Measurements from ENCODE around the gene LTV1. TPM values are rescaled to one million over a fixed set of nuclear protein-coding genes. Genes with fewer than 3 reads are reported as not detected.

The LTV1 gene
- total RNA-seq, 1 experiment from 2014 or later: 46.8 TPM

DNA sequence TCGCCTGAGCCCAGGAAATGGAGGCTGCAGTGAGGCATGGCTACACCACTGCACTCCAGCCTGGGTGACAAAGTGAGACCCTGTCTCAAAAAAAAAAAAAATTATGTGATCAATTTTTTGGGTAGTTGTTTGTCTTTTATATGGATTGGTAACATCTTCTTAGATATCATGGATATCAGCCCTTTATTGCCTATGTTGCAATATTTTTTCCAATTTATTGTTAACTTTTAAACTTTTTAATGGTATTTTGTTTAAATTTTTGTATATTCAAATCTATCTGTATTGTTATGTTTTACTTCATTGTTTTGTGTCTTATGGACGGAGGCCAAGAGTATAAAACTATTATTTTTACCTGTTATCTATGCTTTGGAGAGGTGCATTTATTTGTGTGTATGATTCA lies 32.4 kb upstream of the LTV1 start:
- H3K36me3 ChIP-seq (ENCODE audit: control insufficient read depth, insufficient read depth, low read length): peaks cover 5% of the 10 kb centered on the region; the same call in 1 of the 2 replicates
- no peaks in the 10 kb centered on the region for H3K27me3 ChIP-seq (ENCODE audit: control insufficient read depth, insufficient read depth, low read length)
- no TSS peak for BruUV-seq (replicated peaks)
- CTCF ChIA-PET: no interaction called here
- no peak for TF ChIP-seq TCF7L2 (IDR thresholded peaks at IDR 0.05; ENCODE audit: low read depth, low read length)
- in situ Hi-C loops (cut with HindIII; ENCODE audit: low pct_unique_long_range_greater_than_20kb, low sequenced_read_pairs) (no loop called here), intact Hi-C loops (cut with micrococcal nuclease; ENCODE audit: unreplicated experiment) (no loop called here)
- H3K27ac ChIP-seq (ENCODE audit: low read length): no peak overlapping the region
- POLR2A ChIA-PET: no interaction called here
- no peak overlapping the region for H3K4me3 ChIP-seq (ENCODE audit: low read depth in 2 of 2, low read length in 2 of 2)
- no peak for ATAC-seq
- H3K9me3 ChIP-seq (ENCODE audit: control insufficient read depth, insufficient read depth, low read depth, low read length): no peaks in the 10 kb centered on the region
- H3K4me1 ChIP-seq (ENCODE audit: control insufficient read depth, insufficient read depth, low read length): no peaks in the 10 kb centered on the region
- no peak for DNase-seq (ENCODE audit: low read depth, low spot score)

DNA sequence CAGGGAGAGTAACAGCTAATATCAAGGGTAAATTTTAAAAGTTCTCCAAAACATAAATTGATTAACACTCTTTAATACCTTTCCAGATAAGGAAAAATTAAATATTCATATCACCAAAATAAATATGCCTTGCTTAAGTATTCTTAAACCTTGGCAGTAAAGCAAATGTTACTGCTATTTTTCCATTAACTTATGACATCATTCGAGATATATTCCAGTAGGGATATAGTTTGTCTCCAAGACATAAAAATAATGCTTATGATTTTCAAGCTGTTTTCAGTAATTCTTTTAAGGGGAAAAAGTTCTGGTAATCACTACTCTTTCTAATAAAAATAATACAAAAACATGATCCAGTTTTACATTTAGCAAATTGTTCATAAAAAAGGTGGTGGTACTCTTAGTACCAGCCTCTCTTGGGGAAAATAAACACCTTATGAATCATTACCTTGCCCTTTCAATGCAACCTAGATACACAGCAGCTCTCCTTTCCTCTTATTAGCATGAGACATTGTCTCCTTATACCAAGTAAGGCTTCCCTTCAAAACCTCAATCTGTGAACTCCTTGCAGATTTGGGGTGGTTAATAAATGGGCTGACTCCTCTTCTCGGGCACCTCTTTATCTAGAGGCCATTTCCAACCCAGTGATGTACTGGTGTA lies 31.5 kb upstream of the LTV1 start:
- H3K27ac ChIP-seq (ENCODE audit: low read length): no peak overlapping the region
- H3K4me3 ChIP-seq (ENCODE audit: low read depth in 2 of 2, low read length in 2 of 2): no peak overlapping the region
- H3K4me1 ChIP-seq (ENCODE audit: control insufficient read depth, insufficient read depth, low read length): no peaks in the 10 kb centered on the region
- no peaks in the 10 kb centered on the region for H3K9me3 ChIP-seq (ENCODE audit: control insufficient read depth, insufficient read depth, low read depth, low read length)
- DNase-seq (ENCODE audit: low read depth, low spot score) (no peak), ATAC-seq (no peak)
- no TSS peak for BruUV-seq (replicated peaks)
- TF ChIP-seq, protein P1, sequence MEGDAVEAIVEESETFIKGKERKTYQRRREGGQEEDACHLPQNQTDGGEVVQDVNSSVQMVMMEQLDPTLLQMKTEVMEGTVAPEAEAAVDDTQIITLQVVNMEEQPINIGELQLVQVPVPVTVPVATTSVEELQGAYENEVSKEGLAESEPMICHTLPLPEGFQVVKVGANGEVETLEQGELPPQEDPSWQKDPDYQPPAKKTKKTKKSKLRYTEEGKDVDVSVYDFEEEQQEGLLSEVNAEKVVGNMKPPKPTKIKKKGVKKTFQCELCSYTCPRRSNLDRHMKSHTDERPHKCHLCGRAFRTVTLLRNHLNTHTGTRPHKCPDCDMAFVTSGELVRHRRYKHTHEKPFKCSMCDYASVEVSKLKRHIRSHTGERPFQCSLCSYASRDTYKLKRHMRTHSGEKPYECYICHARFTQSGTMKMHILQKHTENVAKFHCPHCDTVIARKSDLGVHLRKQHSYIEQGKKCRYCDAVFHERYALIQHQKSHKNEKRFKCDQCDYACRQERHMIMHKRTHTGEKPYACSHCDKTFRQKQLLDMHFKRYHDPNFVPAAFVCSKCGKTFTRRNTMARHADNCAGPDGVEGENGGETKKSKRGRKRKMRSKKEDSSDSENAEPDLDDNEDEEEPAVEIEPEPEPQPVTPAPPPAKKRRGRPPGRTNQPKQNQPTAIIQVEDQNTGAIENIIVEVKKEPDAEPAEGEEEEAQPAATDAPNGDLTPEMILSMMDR (IDR thresholded peaks at IDR 0.05): no peak
- TF ChIP-seq, protein P2, sequence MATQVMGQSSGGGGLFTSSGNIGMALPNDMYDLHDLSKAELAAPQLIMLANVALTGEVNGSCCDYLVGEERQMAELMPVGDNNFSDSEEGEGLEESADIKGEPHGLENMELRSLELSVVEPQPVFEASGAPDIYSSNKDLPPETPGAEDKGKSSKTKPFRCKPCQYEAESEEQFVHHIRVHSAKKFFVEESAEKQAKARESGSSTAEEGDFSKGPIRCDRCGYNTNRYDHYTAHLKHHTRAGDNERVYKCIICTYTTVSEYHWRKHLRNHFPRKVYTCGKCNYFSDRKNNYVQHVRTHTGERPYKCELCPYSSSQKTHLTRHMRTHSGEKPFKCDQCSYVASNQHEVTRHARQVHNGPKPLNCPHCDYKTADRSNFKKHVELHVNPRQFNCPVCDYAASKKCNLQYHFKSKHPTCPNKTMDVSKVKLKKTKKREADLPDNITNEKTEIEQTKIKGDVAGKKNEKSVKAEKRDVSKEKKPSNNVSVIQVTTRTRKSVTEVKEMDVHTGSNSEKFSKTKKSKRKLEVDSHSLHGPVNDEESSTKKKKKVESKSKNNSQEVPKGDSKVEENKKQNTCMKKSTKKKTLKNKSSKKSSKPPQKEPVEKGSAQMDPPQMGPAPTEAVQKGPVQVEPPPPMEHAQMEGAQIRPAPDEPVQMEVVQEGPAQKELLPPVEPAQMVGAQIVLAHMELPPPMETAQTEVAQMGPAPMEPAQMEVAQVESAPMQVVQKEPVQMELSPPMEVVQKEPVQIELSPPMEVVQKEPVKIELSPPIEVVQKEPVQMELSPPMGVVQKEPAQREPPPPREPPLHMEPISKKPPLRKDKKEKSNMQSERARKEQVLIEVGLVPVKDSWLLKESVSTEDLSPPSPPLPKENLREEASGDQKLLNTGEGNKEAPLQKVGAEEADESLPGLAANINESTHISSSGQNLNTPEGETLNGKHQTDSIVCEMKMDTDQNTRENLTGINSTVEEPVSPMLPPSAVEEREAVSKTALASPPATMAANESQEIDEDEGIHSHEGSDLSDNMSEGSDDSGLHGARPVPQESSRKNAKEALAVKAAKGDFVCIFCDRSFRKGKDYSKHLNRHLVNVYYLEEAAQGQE (IDR thresholded peaks at IDR 0.05; ENCODE audit: insufficient read depth in 1 of 2, low read depth in 2 of 2, low read length in 1 of 2): no peak
- TF ChIP-seq POLR2AphosphoS5 (IDR thresholded peaks at IDR 0.05; ENCODE audit: low read depth, low read length): no peak
- no peak for TF ChIP-seq TCF7L2 (IDR thresholded peaks at IDR 0.05; ENCODE audit: low read depth, low read length)
- no peak for TF ChIP-seq SIN3A (IDR thresholded peaks at IDR 0.05; ENCODE audit: borderline replicate concordance, insufficient read depth, low read depth, low read length)
- no peaks in the 10 kb centered on the region for H3K27me3 ChIP-seq (ENCODE audit: control insufficient read depth, insufficient read depth, low read length)
- CTCF ChIA-PET: no interaction called here
- in situ Hi-C loops (cut with HindIII; ENCODE audit: low pct_unique_long_range_greater_than_20kb, low sequenced_read_pairs) (no loop called here), intact Hi-C loops (cut with micrococcal nuclease; ENCODE audit: unreplicated experiment) (no loop called here)
- H3K36me3 ChIP-seq (ENCODE audit: control insufficient read depth, insufficient read depth, low read length): peaks cover 5% of the 10 kb centered on the region; the same call in 1 of the 2 replicates
- POLR2A ChIA-PET: no interaction called here

DNA sequence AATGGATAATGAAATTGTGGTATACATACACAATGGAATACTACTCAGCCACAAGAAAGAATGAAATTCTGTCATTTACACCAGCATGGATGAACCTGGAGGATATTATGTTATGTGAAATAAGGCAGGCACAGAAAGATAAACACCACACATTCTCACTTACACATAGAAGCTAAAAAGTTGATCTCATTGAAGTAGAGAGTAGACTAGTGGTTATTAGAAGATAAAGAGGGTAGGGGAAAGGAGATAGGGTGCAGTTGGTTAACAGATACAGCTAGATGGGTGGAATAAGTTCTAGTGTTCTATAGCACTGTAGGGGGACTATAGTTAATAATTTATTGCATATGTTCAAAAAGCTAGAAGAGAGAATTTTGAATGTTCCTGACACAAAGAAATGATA lies 25.5 kb upstream of the LTV1 start:
- in situ Hi-C loops (cut with HindIII; ENCODE audit: low pct_unique_long_range_greater_than_20kb, low sequenced_read_pairs) (no loop called here), intact Hi-C loops (cut with micrococcal nuclease; ENCODE audit: unreplicated experiment) (no loop called here)
- BruUV-seq (replicated peaks): TSS peak; percentile 14
- no peak for DNase-seq (ENCODE audit: low read depth, low spot score)
- peaks cover 2% of the 10 kb centered on the region; the same call in 1 of the 2 replicates for H3K4me1 ChIP-seq (ENCODE audit: control insufficient read depth, insufficient read depth, low read length)
- no peaks in the 10 kb centered on the region for H3K27me3 ChIP-seq (ENCODE audit: control insufficient read depth, insufficient read depth, low read length)
- H3K27ac ChIP-seq (ENCODE audit: low read length): no peak overlapping the region
- no peaks in the 10 kb centered on the region for H3K9me3 ChIP-seq (ENCODE audit: control insufficient read depth, insufficient read depth, low read depth, low read length)
- POLR2A ChIA-PET: no interaction called here
- H3K4me3 ChIP-seq (ENCODE audit: low read depth in 2 of 2, low read length in 2 of 2): no peak overlapping the region
- CTCF ChIA-PET: no interaction called here
- TF ChIP-seq, protein P1 (IDR thresholded peaks at IDR 0.05): no peak
- TF ChIP-seq, protein P2 (IDR thresholded peaks at IDR 0.05; ENCODE audit: insufficient read depth in 1 of 2, low read depth in 2 of 2, low read length in 1 of 2): no peak
- no peaks in the 10 kb centered on the region for H3K36me3 ChIP-seq (ENCODE audit: control insufficient read depth, insufficient read depth, low read length)
- ATAC-seq: no peak
